K562 (cell line): Measurements from ENCODE around the gene ANKRD11. TPM values are rescaled to one million over a fixed set of nuclear protein-coding genes. Genes with fewer than 3 reads are reported as not detected.

ENCODE experiments used
- ATAC-seq: fragments of 200-7000 bp; cut with Tn5 transposase; 3 replicates; pipeline ENCODE4 v1.9.1; 2020; ENCODE audit warnings: moderate library complexity
- BruUV-seq: library from RNA; stranded (reverse); fragments of 400-500 nt; replicated peaks from 2 replicates; lab custom pipeline; 2021; lab: Mats Ljungman, UMichigan
- CTCF ChIA-PET: fragments of 300-600 bp; formaldehyde crosslinking; extraction: SDS; loops from one replicate; lab custom pipeline; 2021; ENCODE audit warnings: low intra/inter-chr PET ratio; lab: Yijun Ruan, JAX
- POLR2A ChIA-PET: fragments of 300-600, 350-650 bp; sonication (Branson Sonifier 250); formaldehyde crosslinking; extraction: SDS; loops from one replicate; lab custom pipeline; 2021; ENCODE audit warnings: antibody characterized with exemption, inconsistent platforms; lab: Yijun Ruan, JAX
- DNase-seq, 4 experiments: peaks; one replicate each; pipeline versions ENCODE4 v3.0.0 to v3.0.0-alpha.2; 2011 to 2018; ENCODE audit warnings: low spot score in 3 of 4, mixed read lengths in 3 of 4; ENCODE audit errors: extremely low read depth in 1 of 4
- FAIRE-seq: peaks from 2 replicates; lab custom pipeline; 2011; peaks lifted over from hg19 to GRCh38; lab: Jason Lieb, UNC
- H2AFZ ChIP-seq: 2 replicates; pipeline ENCODE4 v1.6.0; 2011; ENCODE audit warnings: low read depth, low read length, control low read depth, inconsistent platforms
- H3K27ac ChIP-seq: fragments of 200-600 bp; 3 replicates; pipeline ENCODE4 v1.8.0; 2011; ENCODE audit warnings: low read depth, mild to moderate bottlenecking, control low read depth, inconsistent platforms, low read length, moderate library complexity, mixed read lengths; ENCODE audit errors: extremely low read depth
- H3K27me3 ChIP-seq, 2 experiments: fragments of 300-600 bp in 1 of 2; 2 replicates in 1 of 2; 3 replicates in 1 of 2; pipeline versions ENCODE4 v1.6.0 to v1.8.0; 2011; ENCODE audit warnings: inconsistent platforms in 2 of 2, low read length in 2 of 2, mild to moderate bottlenecking in 1 of 2, mixed read lengths in 1 of 2, moderate library complexity in 1 of 2; ENCODE audit not compliant: control insufficient read depth in 2 of 2, insufficient read depth in 2 of 2
- H3K36me3 ChIP-seq: fragments of 300-600 bp; 3 replicates; pipeline ENCODE4 v1.8.0; 2011; ENCODE audit warnings: mild to moderate bottlenecking, low read length, inconsistent platforms; ENCODE audit not compliant: control insufficient read depth, insufficient read depth
- H3K4me1 ChIP-seq, 2 experiments: fragments of 200-600 bp in 1 of 2; replicated peaks in 1 of 2; 2 replicates in 1 of 2; 3 replicates in 1 of 2; pipeline versions ENCODE4 v1.5.1 to v1.8.0; 2011; ENCODE audit warnings: inconsistent platforms in 2 of 2, low read length in 2 of 2, mild to moderate bottlenecking in 1 of 2, mixed read lengths in 1 of 2, moderate library complexity in 1 of 2; ENCODE audit not compliant: control insufficient read depth in 2 of 2, insufficient read depth in 2 of 2
- H3K4me2 ChIP-seq: 2 replicates; pipeline ENCODE4 v1.6.1; 2011; ENCODE audit warnings: low read length, control low read depth, inconsistent platforms, mixed read lengths; ENCODE audit not compliant: insufficient read depth
- H3K4me3 ChIP-seq: fragments of 200-600 bp; sonication (generic), shearing (Covaris generic); 2 replicates; pipeline ENCODE4 v1.5.1; 2016; ENCODE audit warnings: control low read depth, inconsistent platforms
- H3K79me2 ChIP-seq: fragments of 200-600 bp; 3 replicates; pipeline ENCODE4 v1.8.0; 2011; ENCODE audit warnings: low read length, inconsistent platforms; ENCODE audit not compliant: control insufficient read depth, insufficient read depth
- H3K9ac ChIP-seq, 2 experiments: 2 replicates each; pipeline versions ENCODE4 v1.6.0 to v1.6.1; 2011; ENCODE audit warnings: low read depth in 2 of 2, low read length in 2 of 2, control low read depth in 1 of 2, inconsistent platforms in 1 of 2, mild to moderate bottlenecking in 1 of 2, mixed read lengths in 1 of 2; ENCODE audit not compliant: insufficient read depth in 1 of 2
- H3K9me1 ChIP-seq: one replicate; pipeline ENCODE4 v1.6.0; 2011; ENCODE audit warnings: inconsistent platforms, mild to moderate bottlenecking, low read length, moderate library complexity; ENCODE audit not compliant: control insufficient read depth, insufficient read depth
- H3K9me3 ChIP-seq: replicated peaks from 2 replicates; pipeline ENCODE4 v1.5.1; 2011; ENCODE audit warnings: low read depth, low read length, inconsistent platforms; ENCODE audit not compliant: control insufficient read depth, insufficient read depth
- H4K20me1 ChIP-seq: replicated peaks from 2 replicates; pipeline ENCODE4 v1.6.1; 2011; ENCODE audit warnings: low read length, inconsistent platforms, mixed read lengths; ENCODE audit not compliant: control insufficient read depth, insufficient read depth
- BHLHE40 ChIP-seq: IDR thresholded peaks from 2 replicates; pipeline ENCODE4 v1.6.1; 2011; ENCODE audit warnings: low read length, improper control_type of control experiment
- FOXK2 ChIP-seq, 2 experiments: fragments of 450-650 bp; IDR thresholded peaks in 1 of 2; conservative IDR thresholded peaks in 1 of 2; 2 replicates each; pipeline ENCODE4 v1.6.1; 2016; ENCODE audit warnings: low read depth in 2 of 2, mild to moderate bottlenecking in 1 of 2
- MEIS2 ChIP-seq: fragments of 450-650 bp; IDR thresholded peaks from 2 replicates; pipeline ENCODE4 v1.6.1; 2014; ENCODE audit warnings: mild to moderate bottlenecking; ENCODE audit not compliant: partially characterized antibody
- NFIC ChIP-seq: fragments of 450-650 bp; IDR thresholded peaks from 2 replicates; pipeline ENCODE4 v1.6.1; 2017; ENCODE audit warnings: mild to moderate bottlenecking, inconsistent platforms
- NFYB ChIP-seq: IDR thresholded peaks from 2 replicates; pipeline ENCODE4 v1.6.1; 2011; ENCODE audit warnings: mild to moderate bottlenecking, moderate library complexity; ENCODE audit not compliant: insufficient read length; ENCODE audit errors: extremely low read depth
- PBX2 ChIP-seq, 2 experiments: IDR thresholded peaks in 1 of 2; conservative IDR thresholded peaks in 1 of 2; 2 replicates each; pipeline ENCODE4 v1.6.1; 2016; ENCODE audit warnings: low read depth in 2 of 2, mild to moderate bottlenecking in 1 of 2, missing compliant biosample characterization in 1 of 2, missing genetic modification characterization in 1 of 2, moderate library complexity in 1 of 2
- PKNOX1 ChIP-seq: fragments of 450-650 bp; IDR thresholded peaks from 2 replicates; pipeline ENCODE4 v1.6.1; 2016
- POLR2G ChIP-seq: fragments of 200-400 bp; formaldehyde crosslinking; IDR thresholded peaks from 2 replicates; pipeline ENCODE4 v1.6.1; 2017; ENCODE audit warnings: low read depth, mild to moderate bottlenecking, antibody characterized with exemption, low read length, moderate library complexity
- PPARD ChIP-seq: fragments of 250-450 bp; sonication (Bioruptor Pico); IDR thresholded peaks from 2 replicates; pipeline ENCODE4 v1.8.0; 2022; ENCODE audit warnings: inconsistent platforms, mild to moderate bottlenecking, moderate library complexity
- SOX6 ChIP-seq: fragments of 450-650 bp; IDR thresholded peaks from 2 replicates; pipeline ENCODE4 v1.6.1; 2014; ENCODE audit warnings: mild to moderate bottlenecking
- ZNF384 ChIP-seq: IDR thresholded peaks from 2 replicates; pipeline ENCODE4 v1.6.1; 2012; ENCODE audit warnings: low read depth, low read length, improper control_type of control experiment
- WGBS: fragments of 100-300 bp; shearing (Covaris generic); methylation state at CpG from one replicate; pipeline ENCODE4 v1.1.6; 2016; ENCODE audit warnings: low coverage, mixed read lengths; ENCODE audit not compliant: insufficient coverage; ENCODE audit errors: missing lambda C conversion rate; 5-methylcytosine and 5-hydroxymethylcytosine counted together
- in situ Hi-C: fragments of 300-500 bp; cut with MboI; formaldehyde crosslinking; loops from 4 replicates; pipeline ENCODE4 v1.15.0; 2018; ENCODE audit warnings: inconsistent platforms, mixed read lengths
- intact Hi-C: fragments of 100-400 bp; cut with micrococcal nuclease; formaldehyde crosslinking; loops from 2 replicates; pipeline ENCODE4 v1.14.2; 2022
- polyA plus RNA-seq, 8 experiments: library from polyadenylated mRNA; depleted of rRNA in 4 of 8; stranded (reverse) in 5 of 8; unstranded in 3 of 8; fragments of >200 nt; fragmentation: Nextera tagmentation in 2 of 8; fragmentation: Illumina TruSeq in 1 of 8; extraction: Ambion mirVana in 2 of 8; extraction: Trizol in 1 of 8; gene quantifications; 2 replicates each; pipeline versions ENCODE4 v1.2.1 to v1.2.3, GENCODE V29; 2011 to 2014; ENCODE audit warnings: inconsistent platforms in 1 of 8, missing spikeins in 1 of 8
- total RNA-seq, 7 experiments: library from RNA; depleted of rRNA in 6 of 7; stranded (reverse); fragments of >200 nt in 6 of 7; fragmentation: Illumina TruSeq in 2 of 7; extraction: Trizol in 2 of 7; gene quantifications; 2 replicates each; pipeline versions ENCODE4 v1.2.1 to v1.2.3, GENCODE V29; 2011 to 2021; ENCODE audit warnings: low replicate concordance in 1 of 7

Gene ANKRD11
- total and polyA plus RNA-seq, 9 of the 15 experiments (the other 6 are each of a cell fraction or from before 2014, with no cell fraction given) = 4.7 to 126 (median 31.7) TPM

- Histone ChIP-seq H3K27me3 (no peaks in the 10 kb centered on the region), H3K9me3 (no peaks in the 10 kb centered on the region), H3K79me2 (peaks cover 83% of the 10 kb centered on the region), H4K20me1 (peaks cover 40% of the 10 kb centered on the region), H3K4me3 (no peak overlapping the region), H3K4me2 (no peak overlapping the region), H3K9ac (no peak overlapping the region), H3K27ac (no peak overlapping the region), H2AFZ (no peak overlapping the region), H3K36me3 (peaks cover 12% of the 10 kb centered on the region), H3K4me1 (peaks cover 9 to 26% of the 10 kb centered on the region in 2 experiments), H3K9me1 (peaks cover 21% of the 10 kb centered on the region)
- ChIA-PET POLR2A (interaction anchor here (0.7 to 1.6 kb wide), 3 partner anchors 8 to 135 kb away, joined by 3 to 4 read pairs (median 3); no protein-coding TSS in a partner anchor), CTCF (no interaction called here)
- intact Hi-C loops = loop anchor here (10.0 kb wide), 1 partner anchor 46 kb away; the partner anchor contains the start of gene SPG7
- TF ChIP-seq POLR2G (0 out of 2 replicates have a peak, but pooled peaks have one; percentile 26), BHLHE40 (no peak)
- BruUV-seq = no TSS peak
- FAIRE-seq = no peak
- ATAC-seq = no peak
- in situ Hi-C loops = no loop called here
- no peak for DNase-seq
- WGBS = 95% methylated on average over 7 of the region's 7 CpGs
Measured at GRCh38 chr16:89458551-89458950, 31.8 kb downstream of the ANKRD11 start.

- H3K9ac ChIP-seq = no peak overlapping the region
- FAIRE-seq (no peak), DNase-seq (no peak), ATAC-seq (peak; percentile 23; the same call in 1 of the 3 replicates)
- H3K4me3 ChIP-seq = no peak overlapping the region
- intact Hi-C loops = loop anchor here (10.0 kb wide), 1 partner anchor 48 kb away; the partner anchor contains the start of gene SPG7
- no peaks in the 10 kb centered on the region for H3K9me3 ChIP-seq
- H2AFZ ChIP-seq = no peak overlapping the region
- peaks cover 91% of the 10 kb centered on the region for H3K79me2 ChIP-seq
- no peak overlapping the region for H3K4me2 ChIP-seq
- H3K9me1 ChIP-seq = peaks cover 23% of the 10 kb centered on the region
- ChIA-PET POLR2A (interaction anchor here (1.8 kb wide), 1 partner anchor 10 kb away, joined by 6 read pairs; no protein-coding TSS in a partner anchor), CTCF (interaction anchor here (0.6 kb wide), 1 partner anchor 95 kb away, joined by 5 read pairs; no protein-coding TSS in a partner anchor)
- peaks cover 55% of the 10 kb centered on the region for H4K20me1 ChIP-seq
- TF ChIP-seq NFIC (peak; percentile 90), NFYB (no peak), SOX6 (peak; percentile 29; the same call in 1 of the 2 replicates), PPARD (no peak), FOXK2 (conservative IDR thresholded peaks at IDR 0.05 in 1 of 2, IDR thresholded peaks at IDR 0.05 in 1 of 2; ENCODE audit: low read depth in 2 of 2) (peak; percentile 48 to 64; a peak in 2 of 4 replicates), MEIS2 (peak; percentile 78), ZNF384 (peak; percentile 75), PBX2 (CRISPR knock-in tag; IDR thresholded peaks at IDR 0.05; ENCODE audit: low read depth) (0 out of 2 replicates have a peak, but pooled peaks have one; percentile 16), PBX2 (tag; conservative IDR thresholded peaks at IDR 0.05; ENCODE audit: low read depth) (peak; percentile 73), PKNOX1 (peak; percentile 92)
- peaks cover 12% of the 10 kb centered on the region for H3K36me3 ChIP-seq
- in situ Hi-C loops = no loop called here
- peaks cover 21% of the 10 kb centered on the region in 2 experiments for H3K4me1 ChIP-seq
- H3K27me3 ChIP-seq = no peaks in the 10 kb centered on the region
- H3K27ac ChIP-seq = no peak overlapping the region
- WGBS = 68% methylated on average over 12 of the region's 12 CpGs
- BruUV-seq = no TSS peak
Measured at GRCh38 chr16:89456419-89456959, 33.9 kb downstream of the ANKRD11 start.
